T-cell (primary cell): ENCODE results near the gene PPL. TPM values are rescaled to one million over a fixed set of nuclear protein-coding genes. Genes with fewer than 3 reads are reported as not detected.

ENCODE experiments used
- ATAC-seq, 4 experiments: fragments of 200-7000 bp in 3 of 4; fragments of 150-1000 bp in 1 of 4; cut with Tn5 transposase; replicated peaks in 1 of 4; 1 replicate in 3 of 4; 2 replicates in 1 of 4; pipeline ENCODE4 v1.10.0; 2021; ENCODE audit warnings: moderate library complexity in 3 of 4, mild to moderate bottlenecking in 2 of 4, moderate number of reproducible peaks in 1 of 4
- CTCF ChIA-PET, 2 donors: fragments of 300-600 bp; sonication (Branson Sonifier 250); formaldehyde crosslinking; loops; one replicate each; lab custom pipeline; 2022; ENCODE audit warnings: antibody characterized with exemption in 2 of 2; lab: Charles Lee
- POLR2A ChIA-PET, 2 donors: fragments of 300-600 bp; sonication (Branson Sonifier 250); formaldehyde crosslinking; loops; one replicate each; lab custom pipeline; 2022; ENCODE audit warnings: antibody characterized with exemption in 2 of 2; lab: Charles Lee
- DNase-seq, 35 experiments: peaks; one replicate each; pipeline versions ENCODE4 v3.0.0 to v3.0.0-alpha.2; 2013 to 2023
- H3K27ac ChIP-seq: one replicate; pipeline ENCODE4 v1.5.1; 2013; ENCODE audit warnings: low read length
- H3K27me3 ChIP-seq, 2 experiments: replicated peaks in 1 of 2; 1 replicate in 1 of 2; 2 replicates in 1 of 2; pipeline versions ENCODE4 v1.6.1 to v1.7.0; 2013; ENCODE audit warnings: low read length in 1 of 2, mixed read lengths in 1 of 2; ENCODE audit not compliant: control insufficient read depth in 2 of 2, insufficient read depth in 2 of 2; ENCODE audit errors: extremely low read depth in 1 of 2
- H3K36me3 ChIP-seq, 2 donors: 1 replicate in 1 of 2; 2 replicates in 1 of 2; pipeline versions ENCODE4 v1.6.1 to v1.7.0; 2013; ENCODE audit warnings: low read length in 1 of 2; ENCODE audit not compliant: control insufficient read depth in 2 of 2, insufficient read depth in 1 of 2; ENCODE audit errors: extremely low read depth in 1 of 2
- H3K4me1 ChIP-seq, 2 experiments: 1 replicate in 1 of 2; 2 replicates in 1 of 2; pipeline versions ENCODE4 v1.6.1 to v1.7.0; 2013; ENCODE audit warnings: low read length in 2 of 2, mixed read lengths in 1 of 2; ENCODE audit not compliant: insufficient read depth in 2 of 2, control insufficient read depth in 1 of 2; ENCODE audit errors: extremely low read depth in 1 of 2
- H3K4me3 ChIP-seq, 2 donors: 1 replicate in 1 of 2; 2 replicates in 1 of 2; pipeline versions ENCODE4 v1.5.1 to v1.7.0; 2013; ENCODE audit warnings: mild to moderate bottlenecking in 2 of 2, low read length in 1 of 2, moderate library complexity in 1 of 2; ENCODE audit not compliant: control insufficient read depth in 1 of 2; ENCODE audit errors: extremely low read depth in 1 of 2
- H3K9me3 ChIP-seq: 2 replicates; pipeline ENCODE4 v1.7.0; 2013
- H3K27ac Mint-ChIP-seq, 2 donors: one replicate each; pipeline ENCODE4 v1.8.0; 2020 to 2021; ENCODE audit warnings: mild to moderate bottlenecking in 2 of 2, mixed read lengths in 2 of 2
- H3K27me3 Mint-ChIP-seq, 2 donors: one replicate each; pipeline ENCODE4 v1.8.0; 2021 to 2022; ENCODE audit warnings: mixed read lengths in 2 of 2
- H3K36me3 Mint-ChIP-seq: one replicate; pipeline ENCODE4 v1.8.0; 2021; ENCODE audit warnings: mixed read lengths
- H3K4me1 Mint-ChIP-seq, 3 donors: one replicate each; pipeline ENCODE4 v1.8.0; 2020 to 2022; ENCODE audit warnings: mixed read lengths in 3 of 3, mild to moderate bottlenecking in 1 of 3
- H3K4me3 Mint-ChIP-seq, 3 donors: one replicate each; pipeline ENCODE4 v1.8.0; 2020 to 2022; ENCODE audit warnings: mild to moderate bottlenecking in 3 of 3, mixed read lengths in 3 of 3, moderate library complexity in 3 of 3
- H3K9me3 Mint-ChIP-seq, 3 donors: one replicate each; pipeline ENCODE4 v1.8.0; 2020 to 2022; ENCODE audit warnings: mixed read lengths in 3 of 3
- WGBS: methylation state at CpG from one replicate; pipeline ENCODE4 v1.1.5; 2013; ENCODE audit warnings: missing lambda C conversion rate; ENCODE audit not compliant: insufficient coverage; 5-methylcytosine and 5-hydroxymethylcytosine counted together
- total RNA-seq, 35 experiments: library from RNA in 6 of 35; stranded (reverse) in 6 of 35; fragments of 120-200 nt in 1 of 35; gene quantifications; one replicate each; pipeline versions ENCODE4 v1.2.1 to v1.2.4 and lab custom pipeline; 2013 to 2026

The PPL gene
- total RNA-seq, 5 donors from 2014 or later (not counting 1 experiment from before 2014, with no cell fraction given), result 0.10 to 0.32 (median 0.12) TPM; not detected in 2

DNA sequence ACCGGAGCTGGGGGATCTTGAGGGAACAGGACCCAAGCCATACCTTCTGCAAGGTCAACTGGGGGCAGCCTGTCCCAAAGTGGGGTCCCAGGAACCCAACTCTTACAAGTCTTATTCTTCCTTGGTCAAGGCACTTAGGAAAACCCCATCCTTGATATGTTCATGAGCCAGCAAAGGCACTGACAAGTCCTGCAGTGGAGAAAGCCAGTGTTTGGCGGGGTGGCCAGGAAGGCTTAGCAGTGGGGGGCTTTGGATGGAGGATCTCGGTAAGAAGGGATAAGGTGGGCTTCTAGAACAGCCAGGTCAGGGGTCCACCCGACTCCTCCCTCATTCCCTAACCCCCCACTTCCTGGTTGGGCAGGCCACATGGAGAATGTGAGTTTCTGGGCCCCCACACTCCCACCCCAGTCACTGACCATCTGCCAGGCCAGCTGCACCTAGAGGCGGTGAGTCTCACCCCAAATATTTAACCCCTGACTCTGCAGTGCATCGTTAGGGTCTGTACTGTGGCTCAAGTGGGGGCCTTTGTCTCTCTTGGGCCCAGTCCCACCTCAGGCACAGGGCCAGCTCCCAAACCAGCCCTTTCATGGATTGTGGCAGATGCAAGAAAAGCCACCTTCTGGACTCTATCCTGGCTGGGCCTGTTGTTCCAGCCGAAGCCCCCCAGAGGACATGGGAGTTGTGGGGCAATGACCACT, 22.3 kb downstream of the PPL start:
- no peak overlapping the region for H3K27ac Mint-ChIP-seq
- Histone ChIP-seq H3K9me3 (no peaks in the 10 kb centered on the region), H3K27me3 (peaks cover 0 to 45% of the 10 kb centered on the region in 2 experiments), H3K4me3 (no peak overlapping the region), H3K4me1 (no peaks in the 10 kb centered on the region), H3K27ac (no peak overlapping the region), H3K36me3 (no peaks in the 10 kb centered on the region)
- 87% methylated on average over 3 of the region's 7 CpGs for WGBS
- ChIA-PET POLR2A (no interaction called here), CTCF (no interaction called here)
- no peak overlapping the region for H3K4me3 Mint-ChIP-seq
- DNase-seq (no peak), ATAC-seq (no peak)
- no peaks in the 10 kb centered on the region for H3K36me3 Mint-ChIP-seq
- H3K27me3 Mint-ChIP-seq, result peaks cover 3 to 8% of the 10 kb centered on the region in 2 donors
- no peaks in the 10 kb centered on the region for H3K9me3 Mint-ChIP-seq
- no peaks in the 10 kb centered on the region for H3K4me1 Mint-ChIP-seq

GRCh38 chr16:4913774-4914525, 23.0 kb downstream of the PPL start:
- H3K4me3 ChIP-seq, result no peak overlapping the region
- Mint-ChIP-seq H3K4me1 (no peaks in the 10 kb centered on the region), H3K4me3 (no peak overlapping the region), H3K27me3 (peaks cover 3 to 8% of the 10 kb centered on the region in 2 donors), H3K36me3 (no peaks in the 10 kb centered on the region), H3K9me3 (no peaks in the 10 kb centered on the region), H3K27ac (no peak overlapping the region)
- H3K27ac ChIP-seq, result no peak overlapping the region
- no peaks in the 10 kb centered on the region for H3K4me1 ChIP-seq
- no peak for DNase-seq
- no peak for ATAC-seq
- no peaks in the 10 kb centered on the region for H3K9me3 ChIP-seq
- ChIA-PET POLR2A (no interaction called here), CTCF (no interaction called here)
- H3K27me3 ChIP-seq, result peaks cover 0 to 43% of the 10 kb centered on the region in 2 experiments
- 86% methylated on average over 12 of the region's 15 CpGs for WGBS
- H3K36me3 ChIP-seq, result no peaks in the 10 kb centered on the region

GRCh38 chr16:4913130-4913773, 23.7 kb downstream of the PPL start:
- H3K27me3 ChIP-seq, result peaks cover 0 to 36% of the 10 kb centered on the region in 2 experiments
- POLR2A ChIA-PET, result no interaction called here
- H3K9me3 ChIP-seq, result no peaks in the 10 kb centered on the region
- no peak overlapping the region for H3K27ac ChIP-seq
- H3K27me3 Mint-ChIP-seq, result peaks cover 3 to 8% of the 10 kb centered on the region in 2 donors
- no peaks in the 10 kb centered on the region for H3K9me3 Mint-ChIP-seq
- no peaks in the 10 kb centered on the region for H3K36me3 ChIP-seq
- no peak overlapping the region for H3K4me3 Mint-ChIP-seq
- WGBS, result 60% methylated on average over 3 of the region's 7 CpGs
- no peaks in the 10 kb centered on the region for H3K36me3 Mint-ChIP-seq
- DNase-seq (no peak), ATAC-seq (no peak)
- CTCF ChIA-PET, result no interaction called here
- no peak overlapping the region for H3K27ac Mint-ChIP-seq
- no peaks in the 10 kb centered on the region for H3K4me1 Mint-ChIP-seq
- H3K4me1 ChIP-seq, result no peaks in the 10 kb centered on the region
- no peak overlapping the region for H3K4me3 ChIP-seq

DNA sequence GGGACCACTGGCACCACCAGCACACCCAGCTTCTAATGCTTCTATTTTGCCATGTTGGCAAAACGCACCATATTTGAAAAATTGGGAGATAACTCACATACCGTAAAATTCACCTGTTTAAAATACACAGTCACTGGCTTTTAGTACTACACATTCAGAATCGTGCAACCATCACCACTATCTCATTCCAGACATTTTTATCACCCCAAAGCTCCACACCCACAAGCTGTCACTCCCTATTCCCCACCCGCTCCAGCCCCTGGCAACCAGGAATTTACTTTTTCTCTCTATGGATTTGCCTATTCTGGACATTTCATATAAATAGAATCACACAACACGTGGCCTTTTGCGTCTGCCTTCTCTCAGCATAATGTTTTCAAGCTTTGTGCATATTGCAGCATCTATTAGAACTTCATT, 25.0 kb downstream of the PPL start:
- H3K4me3 ChIP-seq, result no peak overlapping the region
- Mint-ChIP-seq H3K27ac (no peak overlapping the region), H3K4me3 (no peak overlapping the region), H3K4me1 (no peaks in the 10 kb centered on the region), H3K9me3 (no peaks in the 10 kb centered on the region), H3K36me3 (no peaks in the 10 kb centered on the region), H3K27me3 (peaks cover 3 to 8% of the 10 kb centered on the region in 2 donors)
- ChIA-PET POLR2A (no interaction called here), CTCF (no interaction called here)
- peaks cover 0 to 33% of the 10 kb centered on the region in 2 experiments for H3K27me3 ChIP-seq
- H3K36me3 ChIP-seq, result no peaks in the 10 kb centered on the region
- no peaks in the 10 kb centered on the region for H3K9me3 ChIP-seq
- no peak for ATAC-seq
- no peak overlapping the region for H3K27ac ChIP-seq
- no peaks in the 10 kb centered on the region for H3K4me1 ChIP-seq
- whole genome bisulfite sequencing, result 72% methylated on average over 6 of the region's 6 CpGs
- no peak for DNase-seq

GRCh38 chr16:4910828-4911227, 26.1 kb downstream of the PPL start:
- H3K27me3 Mint-ChIP-seq, result peaks cover 3 to 12% of the 10 kb centered on the region in 2 donors
- ATAC-seq (no peak), DNase-seq (no peak)
- Histone ChIP-seq H3K9me3 (no peaks in the 10 kb centered on the region), H3K4me3 (no peak overlapping the region), H3K27me3 (peaks cover 0 to 34% of the 10 kb centered on the region in 2 experiments), H3K36me3 (no peaks in the 10 kb centered on the region), H3K4me1 (no peaks in the 10 kb centered on the region), H3K27ac (no peak overlapping the region)
- H3K9me3 Mint-ChIP-seq, result no peaks in the 10 kb centered on the region
- 90% methylated on average over 2 of the region's 12 CpGs for WGBS
- H3K4me1 Mint-ChIP-seq, result no peaks in the 10 kb centered on the region
- H3K27ac Mint-ChIP-seq, result no peak overlapping the region
- POLR2A ChIA-PET, result no interaction called here
- no peaks in the 10 kb centered on the region for H3K36me3 Mint-ChIP-seq
- H3K4me3 Mint-ChIP-seq, result no peak overlapping the region
- CTCF ChIA-PET, result no interaction called here

DNA sequence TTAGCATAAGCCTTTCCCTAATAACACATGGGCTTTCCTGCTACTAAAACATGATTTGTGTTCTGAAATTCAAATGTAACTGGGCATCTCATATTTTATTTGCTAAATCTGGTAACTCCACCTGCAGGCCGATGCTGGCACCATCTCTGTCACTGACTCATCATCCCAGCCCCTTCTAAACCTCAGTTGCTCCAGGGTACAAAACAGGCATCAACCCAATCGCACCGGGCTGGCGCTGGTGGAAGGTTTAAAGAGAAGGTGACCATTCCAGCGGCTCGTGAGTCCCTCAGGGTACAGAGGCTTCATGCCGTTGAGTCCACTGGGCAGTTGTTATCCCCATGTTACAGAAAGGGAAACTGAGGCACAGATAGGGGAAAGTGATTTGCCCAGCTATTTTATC, 27.1 kb downstream of the PPL start:
- H3K27ac Mint-ChIP-seq, result no peak overlapping the region
- H3K27me3 Mint-ChIP-seq, result peaks cover 10 to 14% of the 10 kb centered on the region in 2 donors
- ChIA-PET CTCF (no interaction called here), POLR2A (no interaction called here)
- no peaks in the 10 kb centered on the region for H3K4me1 Mint-ChIP-seq
- no peak overlapping the region for H3K4me3 Mint-ChIP-seq
- no peaks in the 10 kb centered on the region for H3K36me3 Mint-ChIP-seq
- Histone ChIP-seq H3K9me3 (no peaks in the 10 kb centered on the region), H3K4me3 (no peak overlapping the region), H3K27ac (no peak overlapping the region), H3K4me1 (no peaks in the 10 kb centered on the region), H3K36me3 (no peaks in the 10 kb centered on the region), H3K27me3 (peaks cover 0 to 36% of the 10 kb centered on the region in 2 experiments)
- no peaks in the 10 kb centered on the region for H3K9me3 Mint-ChIP-seq
- WGBS, result 80% methylated on average over 1 of the region's 7 CpGs
- DNase-seq (no peak), ATAC-seq (no peak)
